22Rv1 (cell line): ENCODE measurements around the gene FAM43A.

ENCODE experiments used
- H3K27ac ChIP-seq: fragments of 450-650 bp; 2 replicates; pipeline ENCODE4 v1.5.1; 2017
- ZFX ChIP-seq: fragments of 450-650 bp; IDR thresholded peaks from 2 replicates; pipeline ENCODE4 v1.6.1; 2017; ENCODE audit warnings: antibody characterized with exemption, borderline replicate concordance
- TF ChIP-seq, protein P1 (sequence below): fragments of 450-650 bp; IDR thresholded peaks from 2 replicates; pipeline ENCODE4 v1.5.1; 2017; ENCODE audit warnings: mild to moderate bottlenecking

The FAM43A gene

DNA sequence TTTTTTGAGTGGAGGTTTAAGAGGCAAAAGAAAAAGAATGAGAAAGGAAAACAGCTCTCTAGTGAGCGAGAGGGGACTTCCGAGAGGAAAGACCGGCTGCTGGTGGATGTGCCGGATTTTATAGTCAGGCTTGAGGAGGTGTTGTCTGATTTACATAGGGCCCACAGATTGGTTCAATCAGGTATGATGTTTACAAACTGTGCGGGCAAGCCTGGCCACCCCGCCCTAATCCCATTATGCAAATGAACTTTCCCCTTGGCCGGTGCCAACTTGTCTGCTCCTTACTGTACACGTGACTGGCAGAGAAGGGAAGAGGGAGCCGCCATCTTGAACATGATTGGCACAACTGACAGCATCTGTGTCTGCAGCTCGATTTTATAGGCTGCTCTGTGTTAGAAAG lies 44.7 kb downstream of the FAM43A start:
- H3K27ac ChIP-seq = peak overlapping the region; percentile 61
- TF ChIP-seq, protein P1, sequence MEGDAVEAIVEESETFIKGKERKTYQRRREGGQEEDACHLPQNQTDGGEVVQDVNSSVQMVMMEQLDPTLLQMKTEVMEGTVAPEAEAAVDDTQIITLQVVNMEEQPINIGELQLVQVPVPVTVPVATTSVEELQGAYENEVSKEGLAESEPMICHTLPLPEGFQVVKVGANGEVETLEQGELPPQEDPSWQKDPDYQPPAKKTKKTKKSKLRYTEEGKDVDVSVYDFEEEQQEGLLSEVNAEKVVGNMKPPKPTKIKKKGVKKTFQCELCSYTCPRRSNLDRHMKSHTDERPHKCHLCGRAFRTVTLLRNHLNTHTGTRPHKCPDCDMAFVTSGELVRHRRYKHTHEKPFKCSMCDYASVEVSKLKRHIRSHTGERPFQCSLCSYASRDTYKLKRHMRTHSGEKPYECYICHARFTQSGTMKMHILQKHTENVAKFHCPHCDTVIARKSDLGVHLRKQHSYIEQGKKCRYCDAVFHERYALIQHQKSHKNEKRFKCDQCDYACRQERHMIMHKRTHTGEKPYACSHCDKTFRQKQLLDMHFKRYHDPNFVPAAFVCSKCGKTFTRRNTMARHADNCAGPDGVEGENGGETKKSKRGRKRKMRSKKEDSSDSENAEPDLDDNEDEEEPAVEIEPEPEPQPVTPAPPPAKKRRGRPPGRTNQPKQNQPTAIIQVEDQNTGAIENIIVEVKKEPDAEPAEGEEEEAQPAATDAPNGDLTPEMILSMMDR = no peak

DNA sequence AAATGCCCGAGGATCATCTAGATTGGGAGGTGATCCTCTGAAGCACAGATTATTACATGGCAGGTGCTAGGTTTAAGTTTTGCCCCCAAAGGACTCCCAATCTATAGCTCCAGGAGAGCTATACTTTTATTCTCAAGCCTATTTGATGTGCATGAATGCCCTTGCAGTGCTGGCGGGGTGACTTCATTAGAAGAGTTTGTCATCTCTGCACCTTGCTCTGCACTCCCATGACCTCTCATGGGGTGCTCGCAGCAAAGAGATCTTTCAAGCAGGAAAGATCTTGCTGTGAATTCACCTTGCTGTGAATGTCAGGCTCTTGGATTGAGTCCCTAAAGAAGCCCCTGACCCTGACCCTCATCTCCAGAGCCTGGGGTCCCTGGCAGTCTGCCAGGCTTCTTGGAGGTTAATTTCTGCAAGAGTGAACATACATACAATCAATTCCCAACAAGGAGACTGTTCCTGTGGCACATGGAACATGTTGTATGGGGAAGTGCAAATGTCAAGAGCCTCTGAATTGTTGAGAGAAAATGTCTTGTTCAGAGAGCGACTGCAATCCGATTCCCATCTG lies 45.9 kb downstream of the FAM43A start:
- no peak overlapping the region for H3K27ac ChIP-seq
- no peak for TF ChIP-seq ZFX
- TF ChIP-seq, protein P1 = no peak

DNA sequence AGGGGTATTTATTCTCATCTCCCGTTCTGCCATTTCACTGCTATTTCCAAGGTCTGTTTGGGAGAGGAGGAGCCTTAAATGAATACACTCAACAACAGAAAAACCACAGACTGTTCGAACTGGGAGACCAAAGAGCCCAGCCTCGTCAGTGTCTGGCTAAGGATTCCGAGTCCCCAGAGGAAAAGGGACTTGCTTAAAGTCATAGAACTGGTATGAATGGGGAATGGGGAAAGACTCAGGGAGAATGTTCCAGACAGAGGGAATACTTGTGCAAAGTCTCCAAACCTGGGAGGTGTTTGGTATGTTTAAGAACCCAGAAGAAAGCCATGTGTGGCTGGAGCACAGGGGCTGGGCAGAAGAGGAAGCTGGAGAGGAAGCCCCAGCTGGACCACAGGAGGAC lies 46.9 kb downstream of the FAM43A start:
- no peak overlapping the region for H3K27ac ChIP-seq
- TF ChIP-seq, protein P1 = no peak
- no peak for TF ChIP-seq ZFX

DNA sequence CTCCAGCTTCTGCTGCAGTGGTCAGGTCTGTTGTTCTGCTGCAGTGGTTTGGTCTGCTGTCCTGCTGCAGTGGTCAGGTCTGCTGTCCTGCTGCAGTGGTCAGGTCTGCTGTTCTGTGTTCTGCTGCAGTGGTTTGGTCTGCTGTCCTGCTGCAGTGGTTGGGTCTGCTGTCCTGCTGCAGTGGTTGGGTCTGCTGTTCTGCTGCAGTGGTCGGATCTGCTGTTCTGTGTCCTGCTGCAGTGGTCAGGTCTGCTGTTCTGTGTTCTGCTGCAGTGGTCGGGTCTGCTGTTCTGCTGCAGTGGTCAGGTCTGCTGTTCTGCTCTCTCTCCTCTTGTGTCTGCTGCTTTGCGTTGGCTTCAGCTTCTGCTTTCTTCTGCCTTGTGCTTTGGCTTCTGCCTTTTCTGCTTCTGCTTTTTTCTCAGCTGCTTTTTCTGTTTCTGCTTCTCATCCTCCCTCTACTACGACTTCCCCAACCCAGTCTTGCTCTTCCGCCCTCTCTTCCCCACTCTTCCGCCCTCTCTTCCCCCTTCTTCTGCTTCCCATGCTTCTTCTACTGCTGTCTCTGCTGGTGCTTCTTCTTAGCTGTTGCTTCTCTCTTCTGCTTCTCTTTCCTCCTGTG lies 50.7 kb downstream of the FAM43A start:
- H3K27ac ChIP-seq = no peak overlapping the region
- TF ChIP-seq ZFX = no peak
- TF ChIP-seq, protein P1 = no peak

DNA sequence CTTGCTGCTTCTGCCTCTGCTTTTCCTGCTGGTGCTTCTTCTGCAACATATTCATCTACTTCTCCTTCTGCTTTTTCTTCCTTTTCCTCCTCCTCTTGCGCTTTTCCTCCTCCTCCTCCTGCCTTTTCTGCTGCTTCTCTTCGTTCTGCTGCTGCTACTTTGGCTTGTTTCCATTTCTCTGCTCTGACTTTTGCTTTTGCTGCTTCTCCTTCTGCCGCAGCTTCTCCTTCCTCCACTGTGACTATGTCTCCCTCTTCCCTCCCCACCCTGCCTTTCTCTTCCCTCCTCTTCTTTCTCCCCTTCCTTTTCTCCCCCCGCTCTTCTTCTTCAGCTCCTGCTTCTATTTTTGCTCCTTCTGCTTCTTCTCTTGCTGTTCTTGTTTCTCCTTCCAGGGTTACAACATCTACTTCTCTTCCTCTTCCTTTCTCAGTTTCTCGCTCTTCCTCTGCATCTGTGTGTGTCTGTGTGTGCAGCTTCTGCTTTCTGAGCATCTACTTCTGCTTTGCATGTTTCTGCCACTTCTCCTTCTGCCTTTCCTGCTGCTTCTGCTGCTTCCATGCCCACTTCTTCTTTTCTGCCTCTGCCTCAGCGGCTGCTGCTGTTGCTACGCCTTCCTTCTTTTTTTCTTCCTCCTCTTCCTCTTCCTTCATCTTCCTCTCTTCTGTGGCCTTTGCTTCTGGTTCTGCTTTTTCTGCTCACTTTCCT lies 51.4 kb downstream of the FAM43A start:
- no peak overlapping the region for H3K27ac ChIP-seq
- TF ChIP-seq ZFX = no peak
- TF ChIP-seq, protein P1 = no peak
